HepG2 (cell line): ENCODE measurements around the gene FALEC. TPM values are rescaled to one million over a fixed set of nuclear protein-coding genes. Genes with fewer than 3 reads are reported as not detected.

Experiments
- ATAC-seq: fragments of 200-7000 bp; cut with Tn5 transposase; 3 replicates; pipeline ENCODE4 v1.9.1; 2020; ENCODE audit warnings: mild to moderate bottlenecking, moderate library complexity
- BruUV-seq: library from RNA; stranded (reverse); fragments of 400-500 nt; replicated peaks from 2 replicates; lab custom pipeline; 2021; lab: Mats Ljungman, UMichigan
- CTCF ChIA-PET: fragments of 300-600 bp; formaldehyde crosslinking; extraction: SDS; loops from one replicate; lab custom pipeline; 2021; ENCODE audit warnings: low total read pairs, inconsistent platforms, low intra/inter-chr PET ratio; lab: Yijun Ruan, JAX
- POLR2A ChIA-PET: fragments of 350-600 bp; sonication (Branson Sonifier 250); formaldehyde crosslinking; loops from one replicate; lab custom pipeline; 2020; ENCODE audit warnings: antibody characterized with exemption, inconsistent platforms; lab: Yijun Ruan, JAX
- DNase-seq: peaks from one replicate; pipeline ENCODE4 v3.0.0-alpha.2; 2015; ENCODE audit warnings: low spot score
- FAIRE-seq: peaks from 3 replicates; lab custom pipeline; 2011; peaks lifted over from hg19 to GRCh38; lab: Jason Lieb, UNC
- H2AFZ ChIP-seq: one replicate; pipeline ENCODE4 v1.6.1; 2011; ENCODE audit warnings: low read length, inconsistent platforms
- H3K27ac ChIP-seq: fragments of 300-600 bp; 3 replicates; pipeline ENCODE4 v1.8.0; 2011; ENCODE audit warnings: mixed run types, mild to moderate bottlenecking, mixed read lengths, low read length, inconsistent platforms; ENCODE audit not compliant: insufficient read depth; ENCODE audit errors: extremely low read length
- H3K27me3 ChIP-seq, 2 experiments: fragments of 200-600 bp in 1 of 2; 2 replicates in 1 of 2; 3 replicates in 1 of 2; pipeline versions ENCODE4 v1.6.0 to v1.8.0; 2011; ENCODE audit warnings: low read length in 2 of 2, mild to moderate bottlenecking in 2 of 2, moderate library complexity in 2 of 2, inconsistent platforms in 1 of 2; ENCODE audit not compliant: insufficient read depth in 2 of 2, control insufficient read depth in 1 of 2
- H3K36me3 ChIP-seq, 2 experiments: fragments of 200-600 bp in 1 of 2; replicated peaks in 1 of 2; 2 replicates in 1 of 2; 3 replicates in 1 of 2; pipeline versions ENCODE4 v1.5.1 to v1.8.0; 2011; ENCODE audit warnings: low read length in 2 of 2, inconsistent platforms in 1 of 2; ENCODE audit not compliant: insufficient read depth in 2 of 2, control insufficient read depth in 1 of 2
- H3K4me1 ChIP-seq: 2 replicates; pipeline ENCODE4 v1.5.1; 2012; ENCODE audit warnings: low read length, inconsistent platforms; ENCODE audit not compliant: insufficient read depth
- H3K4me2 ChIP-seq: 2 replicates; pipeline ENCODE4 v1.6.0; 2011; ENCODE audit warnings: low read depth, low read length, inconsistent platforms
- H3K4me3 ChIP-seq, 3 experiments: fragments of 200-600 bp in 1 of 3; sonication (generic), shearing (Covaris generic) in 1 of 3; replicated peaks in 1 of 3; 2 replicates each; pipeline ENCODE4 v1.5.1; 2011 to 2016; ENCODE audit warnings: low read length in 3 of 3, inconsistent platforms in 2 of 3, low read depth in 2 of 3, mild to moderate bottlenecking in 2 of 3, control low read depth in 1 of 3, mixed read lengths in 1 of 3; ENCODE audit not compliant: insufficient read depth in 1 of 3
- H3K79me2 ChIP-seq: one replicate; pipeline ENCODE4 v1.6.1; 2011; ENCODE audit warnings: low read length, inconsistent platforms; ENCODE audit not compliant: insufficient read depth
- H3K9ac ChIP-seq: 2 replicates; pipeline ENCODE4 v1.6.0; 2011; ENCODE audit warnings: mild to moderate bottlenecking, low read depth, low read length, inconsistent platforms; ENCODE audit not compliant: insufficient read depth
- H3K9me3 ChIP-seq: 2 replicates; pipeline ENCODE4 v1.5.1; 2012; ENCODE audit warnings: mild to moderate bottlenecking, low read length
- H4K20me1 ChIP-seq: 2 replicates; pipeline ENCODE4 v1.6.0; 2011; ENCODE audit warnings: inconsistent platforms, mild to moderate bottlenecking, low read length, moderate library complexity; ENCODE audit not compliant: insufficient read depth
- GATAD1 ChIP-seq: IDR thresholded peaks from 2 replicates; pipeline ENCODE4 v1.6.1; 2016; ENCODE audit warnings: missing genetic modification reagents, missing compliant biosample characterization
- HNRNPH1 ChIP-seq: fragments of 200-400 bp; formaldehyde crosslinking; optimal IDR thresholded peaks from 2 replicates; pipeline ENCODE3; 2017; ENCODE audit warnings: mild to moderate bottlenecking, low read depth, low read length
- KLF16 ChIP-seq, 2 experiments: sonication (generic) in 1 of 2; formaldehyde crosslinking in 1 of 2; IDR thresholded peaks; 2 replicates each; pipeline versions ENCODE4 v1.6.1 to v1.8.0; 2016 to 2023; ENCODE audit warnings: missing genetic modification reagents in 2 of 2, missing compliant biosample characterization in 1 of 2
- NR2F1 ChIP-seq, 2 experiments: fragments of 450-650 bp in 1 of 2; formaldehyde crosslinking in 1 of 2; IDR thresholded peaks; 2 replicates each; pipeline versions ENCODE4 v1.5.0 to v1.6.1; 2016 to 2020; ENCODE audit warnings: mild to moderate bottlenecking in 1 of 2, missing compliant biosample characterization in 1 of 2, missing genetic modification reagents in 1 of 2, moderate library complexity in 1 of 2
- PITX1 ChIP-seq: sonication (generic); formaldehyde crosslinking; IDR thresholded peaks from 2 replicates; pipeline ENCODE4 v1.5.1; 2020; ENCODE audit warnings: mild to moderate bottlenecking, missing genetic modification reagents
- RBFOX2 ChIP-seq: fragments of 200-400 bp; formaldehyde crosslinking; IDR thresholded peaks from 2 replicates; pipeline ENCODE4 v1.6.1; 2017; ENCODE audit warnings: low read depth, mild to moderate bottlenecking, low read length
- ZNF337 ChIP-seq: sonication (generic); formaldehyde crosslinking; IDR thresholded peaks from 2 replicates; pipeline ENCODE4 v1.5.1; 2020; ENCODE audit warnings: missing genetic modification reagents, low read depth, mild to moderate bottlenecking, borderline replicate concordance
- ZNF598 ChIP-seq: sonication (generic); formaldehyde crosslinking; IDR thresholded peaks from 2 replicates; pipeline ENCODE4 v1.5.1; 2020; ENCODE audit warnings: mild to moderate bottlenecking, missing genetic modification reagents, borderline replicate concordance
- WGBS: methylation state at CpG from one replicate; pipeline ENCODE4 v1.1.6; 2017; ENCODE audit warnings: low lambda C conversion rate; 5-methylcytosine and 5-hydroxymethylcytosine counted together
- in situ Hi-C: cut with HindIII; loops from 2 replicates; pipeline ENCODE4 v1.10.0; 2017; ENCODE audit warnings: low pct_unique_long_range_greater_than_20kb; ENCODE audit not compliant: extremely low pct_ligation_motif_present
- intact Hi-C: fragments of 100-400 bp; cut with micrococcal nuclease; formaldehyde crosslinking; loops from one replicate; pipeline ENCODE4 v1.10.0; 2022; ENCODE audit not compliant: unreplicated experiment
- polyA plus RNA-seq, 8 experiments: library from polyadenylated mRNA; depleted of rRNA in 3 of 8; stranded (reverse) in 7 of 8; unstranded in 1 of 8; fragments of >200 nt; fragmentation: Illumina TruSeq in 4 of 8; extraction: Trizol in 4 of 8; gene quantifications; 2 replicates each; pipeline versions ENCODE4 v1.2.1 to v1.2.3, GENCODE V29; 2011 to 2016; ENCODE audit warnings: low read depth in 4 of 8, missing spikeins in 1 of 8, mixed read lengths in 1 of 8; ENCODE audit not compliant: insufficient read depth in 1 of 8
- total RNA-seq, 5 experiments: library from RNA; depleted of rRNA; stranded (reverse); fragments of >200 nt; fragmentation: Illumina TruSeq; extraction: Trizol; gene quantifications; 2 replicates each; pipeline ENCODE4 v1.2.3, GENCODE V29; 2016; ENCODE audit warnings: low read depth in 1 of 5
- TF ChIP-seq, protein P1 (sequence below): IDR thresholded peaks from 2 replicates; pipeline ENCODE4 v1.6.1; 2016; ENCODE audit warnings: mild to moderate bottlenecking

The FALEC gene
- total and polyA plus RNA-seq, 2 of the 13 experiments (the other 11 are each of a cell fraction or from before 2014, with no cell fraction given): 0.33 to 0.71 TPM

- TF ChIP-seq RBFOX2: peak; percentile 73
Observed at GRCh38 chr1:150574260-150575071, 58.9 kb downstream of the FALEC start (continued).

DNA sequence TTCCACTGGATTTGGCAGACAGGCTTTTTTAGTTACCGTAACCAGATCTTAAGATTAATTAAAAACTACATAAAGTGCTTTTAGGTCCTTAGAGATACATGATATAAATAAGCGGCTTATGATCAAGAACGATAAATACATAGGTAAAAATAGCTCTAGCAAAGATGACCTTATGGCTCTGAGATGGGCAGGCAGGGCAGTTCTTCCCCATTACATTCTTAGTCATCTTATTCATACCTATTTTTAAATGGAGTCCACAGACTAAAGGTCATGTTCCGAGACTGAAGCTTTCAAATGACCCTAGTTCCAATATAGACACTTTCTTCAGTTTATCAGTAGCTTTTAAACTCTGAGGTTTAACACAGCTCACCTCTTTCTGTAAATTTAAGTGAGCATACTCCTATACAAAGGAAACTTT, 59.5 kb downstream of the FALEC start:
- Histone ChIP-seq H3K27ac (peak overlapping the region; percentile 92), H3K9me3 (no peaks in the 10 kb centered on the region), H3K4me1 (peaks cover 55% of the 10 kb centered on the region), H3K4me3 (peak overlapping the region; percentile 93 to 96 (median 94); a peak in 4 of 6 replicates), H3K4me2 (peak overlapping the region; percentile 81), H3K36me3 (peaks cover 0 to 49% of the 10 kb centered on the region in 2 experiments; a peak in 4 of 5 replicates), H4K20me1 (peaks cover 63% of the 10 kb centered on the region), H3K27me3 (no peaks in the 10 kb centered on the region; a peak in 1 of 5 replicates), H3K79me2 (peaks cover 81% of the 10 kb centered on the region), H3K9ac (peak overlapping the region; percentile 94; the same call in 1 of the 2 replicates), H2AFZ (no peak overlapping the region)
- ATAC-seq (no peak), FAIRE-seq (no peak), DNase-seq (no peak)
- intact Hi-C loops: loop anchor here (5.0 kb wide), 1 partner anchor 37 kb away; no protein-coding TSS in a partner anchor
- POLR2A ChIA-PET: interaction anchor here (0.9 to 11.9 kb wide), 5 partner anchors 10 to 55 kb away, joined by 3 to 469 read pairs (median 6); partner anchors contain the start of gene ENSA
- in situ Hi-C loops: no loop called here
- 0 out of 2 replicates have a peak, but pooled peaks have one; percentile 14 for TF ChIP-seq GATAD1 (CRISPR knock-in tag)
- TF ChIP-seq, protein P1, sequence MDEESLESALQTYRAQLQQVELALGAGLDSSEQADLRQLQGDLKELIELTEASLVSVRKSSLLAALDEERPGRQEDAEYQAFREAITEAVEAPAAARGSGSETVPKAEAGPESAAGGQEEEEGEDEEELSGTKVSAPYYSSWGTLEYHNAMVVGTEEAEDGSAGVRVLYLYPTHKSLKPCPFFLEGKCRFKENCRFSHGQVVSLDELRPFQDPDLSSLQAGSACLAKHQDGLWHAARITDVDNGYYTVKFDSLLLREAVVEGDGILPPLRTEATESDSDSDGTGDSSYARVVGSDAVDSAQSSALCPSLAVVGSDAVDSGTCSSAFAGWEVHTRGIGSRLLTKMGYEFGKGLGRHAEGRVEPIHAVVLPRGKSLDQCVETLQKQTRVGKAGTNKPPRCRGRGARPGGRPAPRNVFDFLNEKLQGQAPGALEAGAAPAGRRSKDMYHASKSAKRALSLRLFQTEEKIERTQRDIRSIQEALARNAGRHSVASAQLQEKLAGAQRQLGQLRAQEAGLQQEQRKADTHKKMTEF (CRISPR knock-in tag): 0 out of 2 replicates have a peak, but pooled peaks have one; percentile 13
- no peak for TF ChIP-seq ZNF337 (CRISPR knock-in tag)
- 0 out of 4 replicates have a peak, but pooled peaks of 1 of the 2 experiments have one; percentile 26 for TF ChIP-seq NR2F1 (CRISPR knock-in tag; IDR thresholded peaks at IDR 0.05)
- TF ChIP-seq KLF16 (CRISPR knock-in tag; IDR thresholded peaks at IDR 0.05): no peak
- TF ChIP-seq HNRNPH1: no peak
- no peak for TF ChIP-seq PITX1 (CRISPR knock-in tag)
- TF ChIP-seq ZNF598: no peak
- CTCF ChIA-PET: interaction anchor here (1.0 kb wide), 1 partner anchor 111 kb away, joined by 3 read pairs; no protein-coding TSS in a partner anchor
- no TSS peak for BruUV-seq
- WGBS: 74% methylated on average over 4 of the region's 4 CpGs
